AG04450 (cell line): ENCODE measurements around the gene FAM168A. TPM values are rescaled to one million over a fixed set of nuclear protein-coding genes. Genes with fewer than 3 reads are reported as not detected.

Source experiments
- CTCF ChIA-PET: fragments of 300-600, 350-600 bp; formaldehyde crosslinking; extraction: SDS; loops from one replicate; lab custom pipeline; 2022; ENCODE audit warnings: antibody characterized with exemption, inconsistent platforms; lab: Charles Lee
- POLR2A ChIA-PET: fragments of 350-600 bp; formaldehyde crosslinking; extraction: SDS; loops from one replicate; lab custom pipeline; 2021; ENCODE audit warnings: antibody characterized with exemption, inconsistent platforms; lab: Yijun Ruan, JAX
- DNase-seq: peaks from one replicate; pipeline ENCODE4 v3.0.0-alpha.2; 2011; ENCODE audit warnings: low read depth, low spot score
- H3K27ac ChIP-seq: one replicate; pipeline ENCODE4 v1.5.1; 2012; ENCODE audit warnings: low read depth, low read length, control low read depth
- H3K27me3 ChIP-seq: one replicate; pipeline ENCODE4 v1.6.0; 2012; ENCODE audit warnings: low read length; ENCODE audit not compliant: control insufficient read depth, insufficient read depth
- H3K4me3 ChIP-seq: 2 replicates; pipeline ENCODE4 v1.5.1; 2011; ENCODE audit warnings: mild to moderate bottlenecking, low read depth, low read length, control low read depth
- H3K9me3 ChIP-seq: 2 replicates; pipeline ENCODE4 v1.5.1; 2012; ENCODE audit warnings: low read length; ENCODE audit not compliant: control insufficient read depth, insufficient read depth
- polyA plus RNA-seq: library from polyadenylated mRNA; depleted of rRNA; stranded (reverse); fragments of >200 nt; gene quantifications from 2 replicates; pipeline ENCODE4 v1.2.3, GENCODE V29; 2011
- TF ChIP-seq, protein P1 (sequence below): IDR thresholded peaks from 2 replicates; pipeline ENCODE4 v1.5.1; 2011; ENCODE audit warnings: low read depth, low read length, control low read depth, inconsistent platforms

The FAM168A gene
- polyA plus RNA-seq, 1 experiment, result 21.3 TPM

DNA sequence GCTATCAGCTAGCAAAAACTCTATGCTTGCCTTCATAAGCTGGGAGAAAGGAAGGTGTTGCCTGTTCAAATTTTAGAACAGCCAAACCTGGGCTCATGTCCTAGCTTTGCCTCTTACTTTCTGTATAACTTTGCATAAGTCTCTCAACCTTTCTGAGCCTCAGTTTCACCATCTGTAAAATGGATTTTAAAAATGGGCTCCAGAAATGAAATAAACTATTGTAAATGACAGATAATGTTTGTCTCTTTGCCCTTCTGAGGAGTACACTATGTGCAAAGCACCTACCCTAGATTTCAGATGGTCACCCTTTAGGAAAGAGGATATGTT lies 68.7 kb downstream of the FAM168A start:
- no peak overlapping the region for H3K4me3 ChIP-seq
- no peak for DNase-seq
- H3K27me3 ChIP-seq, result no peaks in the 10 kb centered on the region
- ChIA-PET CTCF (interaction anchor here (0.6 to 4.1 kb wide), 3 partner anchors 14 to 62 kb away, joined by 4 to 20 read pairs (median 5); no protein-coding TSS in a partner anchor), POLR2A (no interaction called here)
- H3K9me3 ChIP-seq, result no peaks in the 10 kb centered on the region
- TF ChIP-seq, protein P1, sequence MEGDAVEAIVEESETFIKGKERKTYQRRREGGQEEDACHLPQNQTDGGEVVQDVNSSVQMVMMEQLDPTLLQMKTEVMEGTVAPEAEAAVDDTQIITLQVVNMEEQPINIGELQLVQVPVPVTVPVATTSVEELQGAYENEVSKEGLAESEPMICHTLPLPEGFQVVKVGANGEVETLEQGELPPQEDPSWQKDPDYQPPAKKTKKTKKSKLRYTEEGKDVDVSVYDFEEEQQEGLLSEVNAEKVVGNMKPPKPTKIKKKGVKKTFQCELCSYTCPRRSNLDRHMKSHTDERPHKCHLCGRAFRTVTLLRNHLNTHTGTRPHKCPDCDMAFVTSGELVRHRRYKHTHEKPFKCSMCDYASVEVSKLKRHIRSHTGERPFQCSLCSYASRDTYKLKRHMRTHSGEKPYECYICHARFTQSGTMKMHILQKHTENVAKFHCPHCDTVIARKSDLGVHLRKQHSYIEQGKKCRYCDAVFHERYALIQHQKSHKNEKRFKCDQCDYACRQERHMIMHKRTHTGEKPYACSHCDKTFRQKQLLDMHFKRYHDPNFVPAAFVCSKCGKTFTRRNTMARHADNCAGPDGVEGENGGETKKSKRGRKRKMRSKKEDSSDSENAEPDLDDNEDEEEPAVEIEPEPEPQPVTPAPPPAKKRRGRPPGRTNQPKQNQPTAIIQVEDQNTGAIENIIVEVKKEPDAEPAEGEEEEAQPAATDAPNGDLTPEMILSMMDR, result no peak
- H3K27ac ChIP-seq, result no peak overlapping the region

DNA sequence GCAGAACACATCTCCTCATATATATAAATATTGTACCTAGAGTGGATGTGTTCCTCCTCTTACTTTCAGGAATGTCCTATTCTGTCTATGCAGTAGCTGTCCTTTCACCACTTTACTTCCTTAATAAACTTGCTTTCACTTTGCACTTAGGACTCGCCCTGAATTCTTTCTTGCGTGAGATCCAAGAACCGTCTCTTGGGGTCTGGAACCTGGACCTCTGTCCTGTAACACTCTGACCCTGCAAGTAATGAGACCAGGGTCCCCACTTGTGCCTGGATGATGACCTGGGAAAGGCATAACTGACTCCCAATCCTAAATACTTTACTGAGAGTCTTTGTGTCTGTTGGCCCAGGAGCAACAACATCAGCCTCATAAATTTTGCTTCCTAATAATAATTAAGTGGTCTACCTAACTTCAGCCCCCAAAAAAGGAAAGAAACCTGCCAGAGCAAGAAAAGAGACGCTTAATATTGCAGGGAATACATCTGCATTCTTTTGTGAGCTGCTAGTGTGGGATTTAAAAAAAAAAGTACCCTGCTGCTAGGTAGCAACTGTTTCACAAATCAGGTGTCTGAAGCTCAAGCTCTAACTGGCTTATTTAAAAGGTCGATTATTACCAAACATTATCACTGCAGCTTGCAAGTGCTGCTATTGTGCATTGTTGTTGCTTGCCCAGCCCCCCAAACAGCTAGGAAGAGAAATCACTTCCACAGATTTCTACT lies 69.3 kb downstream of the FAM168A start:
- no peak for DNase-seq
- Histone ChIP-seq H3K4me3 (no peak overlapping the region), H3K27ac (no peak overlapping the region), H3K9me3 (no peaks in the 10 kb centered on the region), H3K27me3 (no peaks in the 10 kb centered on the region)
- TF ChIP-seq, protein P1, result no peak
- POLR2A ChIA-PET, result no interaction called here
- CTCF ChIA-PET, result interaction anchor here (0.7 to 4.1 kb wide), 3 partner anchors 50 to 97 kb away, joined by 5 to 20 read pairs (median 8); no protein-coding TSS in a partner anchor

DNA sequence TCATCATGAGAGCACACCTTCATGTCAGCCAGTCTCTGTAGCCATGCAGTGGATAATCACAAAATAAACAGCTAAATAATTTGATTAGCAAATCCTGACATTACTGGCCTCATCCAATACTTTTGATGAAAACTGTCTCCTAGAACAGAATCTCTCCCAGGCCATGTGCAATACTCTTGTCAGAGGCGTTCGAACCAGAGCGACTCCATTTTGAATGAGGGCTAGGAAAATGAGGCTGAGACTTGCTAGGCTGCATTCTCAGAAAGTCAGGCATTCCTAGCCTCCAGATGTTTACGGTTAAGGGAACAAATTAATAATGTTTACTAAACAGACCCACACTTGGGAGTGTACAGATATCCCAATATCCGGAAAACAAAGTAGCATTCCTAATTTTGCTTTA lies 69.9 kb downstream of the FAM168A start:
- no peaks in the 10 kb centered on the region for H3K9me3 ChIP-seq

DNA sequence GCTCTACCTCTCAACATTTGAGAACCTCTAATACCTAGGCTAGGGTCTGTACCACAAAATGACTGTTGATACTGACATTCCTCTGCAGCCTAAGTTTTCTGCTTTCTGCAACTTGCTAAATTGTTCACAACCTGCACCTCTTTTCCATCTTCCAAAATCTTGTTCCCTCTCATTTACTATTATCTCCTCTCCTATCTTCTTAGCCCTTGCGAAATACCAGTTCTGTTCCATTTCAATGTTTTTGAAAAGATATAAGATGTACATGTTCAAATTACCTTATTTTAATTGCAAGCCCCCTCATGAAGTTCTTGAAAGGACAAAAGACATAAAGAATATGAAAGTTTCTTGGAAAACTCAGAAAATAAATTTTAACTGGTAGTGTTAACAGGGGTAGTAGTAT lies 72.3 kb downstream of the FAM168A start:
- ChIA-PET CTCF (no interaction called here), POLR2A (no interaction called here)
- Histone ChIP-seq H3K9me3 (no peaks in the 10 kb centered on the region), H3K4me3 (no peak overlapping the region), H3K27me3 (no peaks in the 10 kb centered on the region), H3K27ac (no peak overlapping the region)
- TF ChIP-seq, protein P1, result no peak
- no peak for DNase-seq

More for the DNA sequence above, 69.9 kb downstream of the FAM168A start:
- DNase-seq, result no peak
- H3K27me3 ChIP-seq, result no peaks in the 10 kb centered on the region
- ChIA-PET CTCF (interaction anchor here (0.8 to 2.5 kb wide), 2 partner anchors 98 to 135 kb away, joined by 3 to 8 read pairs; no protein-coding TSS in a partner anchor), POLR2A (no interaction called here)
- H3K4me3 ChIP-seq, result no peak overlapping the region
- no peak overlapping the region for H3K27ac ChIP-seq
- TF ChIP-seq, protein P1, result no peak

DNA sequence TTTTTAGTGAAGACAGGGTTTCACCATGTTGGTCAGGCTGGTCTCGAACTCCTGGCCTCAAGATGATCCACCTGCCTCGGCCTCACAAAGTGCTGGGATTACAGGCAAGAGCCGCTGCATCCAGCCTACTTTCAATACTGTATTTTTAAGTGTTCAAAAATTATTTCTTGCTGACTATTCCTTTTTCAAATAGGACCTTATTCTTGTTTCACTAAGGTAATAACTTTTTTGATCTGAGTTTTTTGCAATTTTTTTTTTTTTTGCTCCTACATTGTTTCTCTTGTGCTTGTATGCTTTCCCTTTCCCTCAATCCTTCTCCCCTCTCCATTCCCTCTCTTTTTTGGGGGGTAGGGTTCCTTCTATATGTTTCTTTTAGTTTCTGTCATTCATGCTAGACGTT lies 73.1 kb downstream of the FAM168A start:
- CTCF ChIA-PET, result no interaction called here
- Histone ChIP-seq H3K27me3 (no peaks in the 10 kb centered on the region), H3K9me3 (no peaks in the 10 kb centered on the region), H3K27ac (no peak overlapping the region), H3K4me3 (no peak overlapping the region)
- no peak for DNase-seq
- POLR2A ChIA-PET, result no interaction called here
- TF ChIP-seq, protein P1, result no peak
